SH-SY5Y (cell line): ENCODE measurements around the gene IL10.

Experiments
- GATA2 ChIP-seq: IDR thresholded peaks from 2 replicates; pipeline ENCODE4 v1.6.1; 2011; ENCODE audit warnings: mild to moderate bottlenecking, low read depth, low read length
- GATA3 ChIP-seq: IDR thresholded peaks from 2 replicates; pipeline ENCODE4 v1.6.1; 2011; ENCODE audit warnings: low read depth, mild to moderate bottlenecking, low read length, moderate library complexity

IL10 gene

GRCh38 chr1:206736878-206737728, 35.2 kb downstream of the IL10 start:
- no peak for TF ChIP-seq GATA2
- TF ChIP-seq GATA3: no peak

GRCh38 chr1:206735553-206736031, 36.7 kb downstream of the IL10 start:
- no peak for TF ChIP-seq GATA3
- TF ChIP-seq GATA2: no peak

- no peak for TF ChIP-seq GATA3
Measured at GRCh38 chr1:206734499-206735142, 37.7 kb downstream of the IL10 start.

- TF ChIP-seq GATA3 (no peak), GATA2 (no peak)
Measured at GRCh38 chr1:206732992-206733391, 39.3 kb downstream of the IL10 start.

- TF ChIP-seq GATA2: no peak
Measured at GRCh38 chr1:206732508-206732907, 39.8 kb downstream of the IL10 start.

- no peak for TF ChIP-seq GATA3
- no peak for TF ChIP-seq GATA2
Measured at GRCh38 chr1:206729507-206729906, 42.8 kb downstream of the IL10 start.

GRCh38 chr1:206729050-206729449, 43.2 kb downstream of the IL10 start:
- TF ChIP-seq GATA2 (no peak), GATA3 (no peak)

- TF ChIP-seq GATA2 (no peak), GATA3 (no peak)
Measured at GRCh38 chr1:206728697-206728987, 43.7 kb downstream of the IL10 start.

- TF ChIP-seq GATA3 (no peak), GATA2 (no peak)
Measured at GRCh38 chr1:206727981-206728696, 44.2 kb downstream of the IL10 start.

- no peak for TF ChIP-seq GATA3
- TF ChIP-seq GATA2: no peak
Measured at GRCh38 chr1:206725109-206725963, 47.0 kb downstream of the IL10 start.

GRCh38 chr1:206723805-206724472, 48.4 kb downstream of the IL10 start:
- no peak for TF ChIP-seq GATA2
- no peak for TF ChIP-seq GATA3

- no peak for TF ChIP-seq GATA2
- TF ChIP-seq GATA3: no peak
Measured at GRCh38 chr1:206723462-206723804, 48.9 kb downstream of the IL10 start.

GRCh38 chr1:206722751-206723461, 49.4 kb downstream of the IL10 start:
- TF ChIP-seq GATA2: no peak
- no peak for TF ChIP-seq GATA3
